Measurements from ENCODE around the gene FGD2. TPM values are rescaled to one million over a fixed set of nuclear protein-coding genes. Genes with fewer than 3 reads are reported as not detected.

The FGD2 gene
- total and polyA plus RNA-seq, 2 experiments from 2014 or later = 0.13 to 0.14 TPM

GRCh38 chr6:37048851-37049757 lies 43.6 kb downstream of the FGD2 start (continued):
- TF ChIP-seq ZNF462 (CRISPR knock-in tag; IDR thresholded peaks at IDR 0.05) = no peak

GRCh38 chr6:37049758-37050044 lies 44.2 kb downstream of the FGD2 start:
- Mint-ChIP-seq H3K27me3 (ENCODE audit: insufficient read depth, low read depth, poor library complexity) (peaks cover 2% of the 10 kb centered on the region), H3K9me3 (no peaks in the 10 kb centered on the region), H3K36me3 (ENCODE audit: low read depth) (no peaks in the 10 kb centered on the region), H3K27ac (no peak overlapping the region), H3K4me3 (no peak overlapping the region), H3K4me1 (peaks cover 13% of the 10 kb centered on the region)
- no peak overlapping the region for H2AFZ ChIP-seq
- no peak for ATAC-seq
- H3K79me2 ChIP-seq (replicated peaks; ENCODE audit: insufficient read depth) = no peaks in the 10 kb centered on the region
- H3F3A ChIP-seq (replicated peaks; ENCODE audit: low read depth) = peaks cover 19% of the 10 kb centered on the region; the same call in 1 of the 2 replicates
- H3K4me2 ChIP-seq = no peak overlapping the region
- H3K36me3 ChIP-seq (ENCODE audit: insufficient read depth) = no peaks in the 10 kb centered on the region; the same call in 1 of the 2 replicates
- no peaks in the 10 kb centered on the region for H3K27me3 ChIP-seq (ENCODE audit: insufficient read depth)
- no peak overlapping the region for H3K27ac ChIP-seq (ENCODE audit: low read depth)
- H3K4me1 ChIP-seq (ENCODE audit: insufficient read depth) = peaks cover 10% of the 10 kb centered on the region; the same call in 1 of the 2 replicates
- no peak overlapping the region for H3K4me3 ChIP-seq
- DNase-seq (ENCODE audit: low spot score) = no peak
- H3K9me2 ChIP-seq (ENCODE audit: insufficient read depth) = no peaks in the 10 kb centered on the region
- H4K20me1 ChIP-seq (replicated peaks; ENCODE audit: insufficient read depth) = no peaks in the 10 kb centered on the region
- TF ChIP-seq STAT1 (IDR thresholded peaks at IDR 0.05; ENCODE audit: unreplicated experiment) (no peak), CTCF (conservative IDR thresholded peaks at IDR 0.05; ENCODE audit: low read depth in 2 of 2) (no peak), CREB1 (CRISPR knock-in tag; IDR thresholded peaks at IDR 0.05; ENCODE audit: low read depth) (no peak), EZH2phosphoT487 (IDR thresholded peaks at IDR 0.05; ENCODE audit: unreplicated experiment) (no peak), EZH2 (IDR thresholded peaks at IDR 0.05; ENCODE audit: low read depth, unreplicated experiment) (no peak), ZNF114 (CRISPR knock-in tag; IDR thresholded peaks at IDR 0.05) (no peak), REST (IDR thresholded peaks at IDR 0.05; ENCODE audit: unreplicated experiment) (no peak)
